A204.1 (cell line): ENCODE results near the gene PTPN23.
"Not testable (repeated sequence)": the region's sequence is repeated elsewhere in the genome, so short reads cannot be mapped to it uniquely, and the experiment has no call there.

Experiments used
- FAIRE-seq: peaks from 2 replicates; lab custom pipeline; 2012; peaks lifted over from hg19 to GRCh38; lab: Jason Lieb, UNC

Gene PTPN23

DNA sequence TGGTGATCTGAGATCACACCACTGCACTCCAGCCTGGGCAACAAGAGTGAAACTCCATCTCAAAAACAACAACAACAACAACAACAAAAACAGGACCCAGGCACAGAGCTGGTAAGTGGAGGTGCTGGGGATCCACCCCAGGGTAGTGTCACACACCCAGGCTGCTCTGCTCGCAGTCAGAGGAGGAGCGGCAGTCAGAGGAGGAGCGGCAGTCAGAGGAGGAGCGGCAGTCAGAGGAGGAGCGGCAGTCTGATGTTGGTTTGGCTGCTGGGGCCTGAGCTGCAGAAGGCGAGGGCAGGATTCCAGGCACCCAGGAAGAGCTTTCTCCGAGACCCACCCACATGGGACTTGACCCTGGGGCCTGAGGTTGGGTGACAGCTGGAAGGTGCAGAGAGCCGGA, 10.8 kb upstream of the PTPN23 start:
- FAIRE-seq: not testable (repeated sequence)

- no peak for FAIRE-seq
Observed at GRCh38 chr3:47370887-47371697, 9.7 kb upstream of the PTPN23 start.

DNA sequence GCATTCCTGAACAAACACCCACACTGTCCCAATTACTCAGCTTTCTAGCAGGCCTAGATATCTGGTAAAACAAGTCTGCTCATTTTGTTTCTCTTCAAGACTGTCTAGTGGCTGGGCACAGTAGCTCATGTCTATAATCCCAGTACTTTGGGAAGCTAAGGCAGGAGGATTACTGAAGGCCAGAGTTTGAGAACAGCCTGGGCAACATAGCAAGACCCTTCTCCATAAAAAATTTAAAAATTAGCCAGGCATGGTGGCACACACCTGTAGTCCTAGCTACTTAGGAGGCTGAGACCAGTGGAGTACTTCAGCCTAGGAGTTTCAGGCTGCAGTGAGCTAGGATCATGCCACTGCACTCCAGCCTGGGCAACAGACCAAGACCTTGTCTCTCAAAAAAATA, 6.2 kb upstream of the PTPN23 start:
- FAIRE-seq: no peak

GRCh38 chr3:47376393-47376792, 4.4 kb upstream of the PTPN23 start:
- FAIRE-seq: no peak

DNA sequence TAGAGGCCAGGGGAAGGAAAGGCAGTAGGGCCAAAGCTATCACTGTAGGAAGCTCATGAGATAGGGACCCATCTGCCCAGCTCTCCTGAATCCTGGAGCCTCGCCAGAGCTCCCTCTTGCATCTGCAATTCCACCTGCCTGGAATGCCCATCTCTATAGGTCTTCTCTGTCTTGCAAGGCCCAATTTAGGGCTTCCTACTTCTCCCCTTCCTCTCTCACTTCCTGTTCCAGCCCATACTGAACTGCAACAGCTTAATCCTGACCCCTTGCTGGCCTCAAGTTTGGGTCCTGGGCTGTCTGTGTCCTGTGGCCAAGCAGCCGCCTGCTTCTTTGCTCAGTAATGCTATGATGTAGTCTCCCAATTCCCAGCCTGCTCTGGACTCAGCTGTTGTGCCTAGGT, 3.6 kb upstream of the PTPN23 start:
- no peak for FAIRE-seq

DNA sequence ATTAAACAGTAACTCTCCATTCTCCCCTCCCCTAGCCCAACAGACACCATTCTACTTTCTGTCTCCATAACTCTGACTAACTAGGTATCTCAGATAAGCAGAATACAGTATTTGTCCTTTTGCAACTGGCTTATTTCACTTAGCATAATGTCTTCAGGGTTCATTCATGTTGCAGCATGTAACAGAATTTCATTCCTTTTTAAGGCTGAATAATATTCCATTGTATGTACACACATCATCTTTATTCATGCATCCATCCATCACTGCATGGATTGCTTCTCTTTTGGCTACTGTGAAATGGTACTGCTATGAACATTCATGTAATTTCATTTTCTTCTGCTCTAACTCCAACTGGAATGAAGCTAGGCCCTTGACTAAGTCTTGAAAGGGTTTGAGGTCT, 2.0 kb upstream of the PTPN23 start:
- no peak for FAIRE-seq

GRCh38 chr3:47379411-47379899, 1.4 kb upstream of the PTPN23 start:
- no peak for FAIRE-seq

- FAIRE-seq: no peak
Observed at GRCh38 chr3:47380026-47380600, 708 bp upstream of the PTPN23 start.

GRCh38 chr3:47381317-47382157, 716 bp downstream of the PTPN23 start:
- no peak for FAIRE-seq

GRCh38 chr3:47384425-47384824, 3.6 kb downstream of the PTPN23 start:
- FAIRE-seq: no peak

- no peak for FAIRE-seq
Observed at GRCh38 chr3:47385007-47385406, 4.2 kb downstream of the PTPN23 start.

DNA sequence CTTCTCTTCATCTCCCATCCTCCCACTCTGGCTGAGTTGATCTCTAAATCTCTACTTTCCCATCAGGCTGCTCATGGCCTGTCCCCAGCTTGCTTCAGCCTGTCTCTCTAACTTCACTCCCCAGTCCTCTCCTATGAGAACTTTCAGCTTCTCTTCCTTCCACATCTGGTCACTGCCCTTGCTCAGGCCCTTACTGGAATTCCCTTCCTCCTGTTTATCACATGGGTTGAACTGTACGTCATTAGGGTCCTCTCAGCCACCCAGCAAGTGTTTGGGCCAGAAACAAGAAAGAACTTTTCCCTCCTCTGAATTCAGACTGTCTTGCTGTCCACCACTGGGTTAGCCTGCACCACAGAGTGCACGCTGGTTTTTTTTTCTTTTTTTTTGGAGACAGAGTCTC, 5.0 kb downstream of the PTPN23 start:
- no peak for FAIRE-seq

GRCh38 chr3:47392933-47393332, 12.1 kb downstream of the PTPN23 start:
- no peak for FAIRE-seq

DNA sequence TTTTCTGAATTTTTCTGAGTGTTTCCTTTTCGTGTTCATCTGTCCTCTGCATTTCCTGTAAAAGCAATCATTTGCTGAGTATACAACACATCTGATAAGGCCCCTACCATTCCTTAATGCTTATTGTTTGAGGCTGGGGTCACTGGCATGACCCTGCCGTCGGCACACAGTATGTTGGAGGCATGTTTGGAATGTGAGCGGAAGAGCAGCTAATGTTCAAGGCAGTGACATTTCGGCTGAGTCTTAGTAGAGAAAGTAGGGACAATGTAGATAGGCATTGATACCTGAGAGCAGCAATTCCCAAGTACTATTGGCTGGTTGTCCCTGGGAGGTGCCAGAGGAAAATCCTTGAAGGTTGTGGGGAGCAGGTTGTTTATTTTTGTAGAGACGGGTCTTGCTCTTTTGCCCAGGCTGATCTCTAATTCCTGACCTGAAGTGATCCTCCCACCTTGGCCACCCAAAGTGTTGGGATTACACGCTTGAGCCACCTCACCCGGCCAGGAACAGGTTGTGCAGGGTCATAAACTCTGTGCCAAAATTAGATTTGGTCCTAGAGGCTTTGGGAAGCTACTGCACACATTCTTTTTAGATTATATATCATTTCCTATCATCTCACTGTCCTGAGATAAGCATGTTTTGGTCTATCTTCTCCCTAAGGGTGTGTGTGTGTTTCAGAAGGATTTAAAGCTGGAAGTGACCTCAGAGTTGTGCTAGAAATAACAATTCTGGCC, 13.5 kb downstream of the PTPN23 start:
- no peak for FAIRE-seq

DNA sequence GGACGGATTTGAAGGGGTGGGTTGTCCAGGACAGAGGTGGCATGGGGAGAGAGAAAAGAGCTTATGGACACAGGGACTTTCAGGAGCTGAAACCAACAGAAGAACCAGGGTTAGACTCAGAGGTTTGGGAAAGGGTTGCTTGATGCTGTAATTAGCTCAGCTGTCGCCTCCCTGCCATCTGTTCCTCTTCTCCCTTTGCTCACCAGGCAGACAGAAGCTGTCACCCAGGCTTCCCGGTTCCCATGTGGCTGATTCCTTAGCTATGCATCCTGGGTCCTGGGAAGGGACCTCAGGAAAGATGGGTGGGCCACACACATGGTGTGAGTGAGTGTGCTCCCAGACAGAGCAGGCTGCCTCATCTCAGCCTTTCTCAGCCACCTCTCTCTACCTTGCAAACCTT, 14.1 kb downstream of the PTPN23 start:
- FAIRE-seq: no peak

DNA sequence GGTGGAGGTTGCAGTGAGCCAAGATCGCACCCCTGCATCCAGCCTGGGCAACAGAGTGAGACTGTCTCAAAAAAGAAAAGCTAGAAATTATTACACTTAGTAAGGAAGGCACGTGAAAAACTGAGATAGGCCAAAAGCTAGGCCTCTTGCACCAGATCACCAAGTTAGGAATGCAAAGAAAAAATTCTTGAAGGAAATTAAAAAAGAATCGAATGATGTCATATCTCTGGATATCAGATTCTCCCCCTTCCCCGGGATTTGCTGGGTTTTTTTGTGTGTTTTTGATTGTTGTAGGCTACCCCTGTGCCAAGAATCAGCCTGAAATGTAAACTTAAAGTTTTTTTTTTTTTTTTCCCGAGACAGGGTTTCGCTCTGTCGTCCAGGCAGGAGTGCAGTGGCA, 17.4 kb downstream of the PTPN23 start:
- no peak for FAIRE-seq

DNA sequence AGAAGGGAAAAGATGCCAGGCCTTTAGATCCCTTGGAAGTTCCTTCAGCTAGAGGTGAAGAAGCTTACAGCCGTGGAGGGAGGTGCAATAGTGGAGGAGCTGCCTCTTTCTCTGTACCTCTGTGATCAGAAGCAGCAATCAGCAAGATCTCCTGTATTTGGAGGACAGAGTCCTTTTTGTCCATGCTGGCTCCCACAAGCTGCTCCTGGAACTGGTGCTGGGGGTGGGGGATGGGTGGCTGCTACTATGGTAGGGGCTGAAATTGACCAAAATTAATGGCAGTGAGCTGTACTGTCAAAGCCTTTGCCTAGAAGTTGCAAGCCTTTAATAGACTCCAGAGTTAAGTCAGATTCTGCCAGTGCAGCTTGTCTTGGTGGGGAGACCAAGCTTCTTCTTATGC, 18.2 kb downstream of the PTPN23 start:
- no peak for FAIRE-seq

GRCh38 chr3:47399531-47400270, 18.9 kb downstream of the PTPN23 start:
- FAIRE-seq: no peak

- FAIRE-seq: no peak
Observed at GRCh38 chr3:47404431-47404876, 23.6 kb downstream of the PTPN23 start.

DNA sequence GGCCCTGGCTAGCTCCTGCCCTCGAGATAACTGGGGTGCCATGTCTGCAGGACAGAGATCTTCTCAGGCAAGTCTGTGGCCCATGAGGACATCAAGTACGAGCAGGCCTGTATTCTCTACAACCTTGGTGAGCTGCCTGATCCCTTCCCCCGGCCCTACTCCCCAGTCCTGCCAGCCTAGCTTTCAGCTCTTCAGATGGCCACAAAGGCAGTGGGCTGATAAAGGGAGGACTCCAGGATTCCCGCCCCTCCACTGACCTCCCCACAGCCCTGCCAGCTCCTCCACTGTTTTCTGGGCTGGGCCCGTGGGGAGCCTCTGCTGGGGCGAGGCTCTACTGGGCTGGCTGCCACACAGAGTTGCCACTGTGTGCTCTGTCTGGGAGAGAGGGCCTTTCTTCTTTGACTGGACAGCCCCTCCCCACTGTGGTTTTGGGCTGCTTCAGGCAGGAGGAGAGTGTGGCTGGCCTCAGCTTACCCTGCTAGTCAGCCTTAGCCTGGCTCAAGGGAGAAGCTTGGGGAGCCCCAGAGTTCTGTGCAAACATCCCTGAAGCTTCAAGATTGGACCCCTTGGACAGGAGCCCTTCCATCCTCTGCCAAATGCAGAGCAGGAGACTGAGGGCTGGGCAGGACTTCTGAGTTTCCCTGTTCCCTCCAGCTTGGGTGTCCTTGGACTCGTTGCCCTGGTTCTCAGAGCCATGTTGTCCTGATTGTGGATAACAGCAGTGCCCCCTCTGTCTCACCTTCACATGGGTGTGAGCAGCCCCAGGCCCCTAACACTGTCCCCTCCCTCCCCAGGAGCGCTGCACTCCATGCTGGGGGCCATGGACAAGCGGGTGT, 24.4 kb downstream of the PTPN23 start:
- no peak for FAIRE-seq
